Aorta (tissue), 5 donors: Measurements from ENCODE around the gene GABRB3. TPM values are rescaled to one million over a fixed set of nuclear protein-coding genes. Genes with fewer than 3 reads are reported as not detected.

Experiments used
- ATAC-seq: fragments of 200-7000 bp; cut with Tn5 transposase; one replicate; pipeline ENCODE4 v1.9.1; 2022; ENCODE audit warnings: moderate library complexity; ENCODE audit not compliant: low FRiP score
- DNase-seq, 2 donors: peaks; one replicate each; pipeline ENCODE4 v3.0.0-alpha.2; 2020
- H3K27ac ChIP-seq, 2 donors: one replicate each; pipeline ENCODE4 v1.5.1; 2013; ENCODE audit warnings: low read length in 2 of 2, mild to moderate bottlenecking in 2 of 2, moderate library complexity in 2 of 2, control low read depth in 1 of 2, inconsistent platforms in 1 of 2, low read depth in 1 of 2
- H3K27me3 ChIP-seq, 2 donors: one replicate each; pipeline ENCODE4 v1.6.1; 2013; ENCODE audit warnings: control low read depth in 1 of 2, low read length in 1 of 2, mild to moderate bottlenecking in 1 of 2, moderate library complexity in 1 of 2; ENCODE audit not compliant: insufficient read depth in 2 of 2, control insufficient read depth in 1 of 2
- H3K36me3 ChIP-seq, 2 donors: one replicate each; pipeline ENCODE4 v1.6.1; 2013; ENCODE audit warnings: control low read depth in 1 of 2, low read length in 1 of 2, mild to moderate bottlenecking in 1 of 2; ENCODE audit not compliant: insufficient read depth in 2 of 2, control insufficient read depth in 1 of 2
- H3K4me1 ChIP-seq, 2 donors: one replicate each; pipeline ENCODE4 v1.6.1; 2013; ENCODE audit warnings: low read length in 2 of 2, control low read depth in 1 of 2, mild to moderate bottlenecking in 1 of 2, moderate library complexity in 1 of 2; ENCODE audit not compliant: insufficient read depth in 2 of 2, control insufficient read depth in 1 of 2
- H3K4me3 ChIP-seq, 2 donors: one replicate each; pipeline ENCODE4 v1.5.1; 2013; ENCODE audit warnings: low read length in 2 of 2, control low read depth in 1 of 2, mild to moderate bottlenecking in 1 of 2
- H3K9me3 ChIP-seq: one replicate; pipeline ENCODE4 v1.6.1; 2013; ENCODE audit warnings: mild to moderate bottlenecking, low read length; ENCODE audit not compliant: control insufficient read depth
- WGBS, 2 donors: extraction: QIAGEN DNeasy Blood & Tissue Kit; methylation state at CpG; one replicate each; pipeline ENCODE4 v1.1.7; 2013; 5-methylcytosine and 5-hydroxymethylcytosine counted together
- intact Hi-C, 2 donors: fragments of 100-400 bp; cut with DNase I; formaldehyde crosslinking; loops; one replicate each; pipeline versions ENCODE4 v1.14.2 to v1.15.0; 2022
- polyA plus RNA-seq, 2 donors: library from polyadenylated mRNA; stranded (reverse); fragments of 200-250 nt; gene quantifications; one replicate each; pipeline ENCODE4 v1.2.3, GENCODE V29; 2013
- total RNA-seq, 2 donors: library from RNA; stranded (reverse); fragmentation: NEBNext Ultra II Directional; extraction: Animal tissue kit (Norgen Biotek cat#: 25700); gene quantifications; one replicate each; pipeline ENCODE4 v1.2.1, GENCODE V29; 2021
- donor health status: healthy with polysubstance abuse.
- donor health status: Bipolar disorder and iron deficiency.
- donor health status: DM: no; HTN: no; CAD: no.
- donor health status: DM: no; HTN: no; CAD: no.
- donor health status: DM: yes; HTN: yes; CAD: no.

The GABRB3 gene
- total and polyA plus RNA-seq, 4 donors = 0.50 to 1.1 (median 0.92) TPM

DNA sequence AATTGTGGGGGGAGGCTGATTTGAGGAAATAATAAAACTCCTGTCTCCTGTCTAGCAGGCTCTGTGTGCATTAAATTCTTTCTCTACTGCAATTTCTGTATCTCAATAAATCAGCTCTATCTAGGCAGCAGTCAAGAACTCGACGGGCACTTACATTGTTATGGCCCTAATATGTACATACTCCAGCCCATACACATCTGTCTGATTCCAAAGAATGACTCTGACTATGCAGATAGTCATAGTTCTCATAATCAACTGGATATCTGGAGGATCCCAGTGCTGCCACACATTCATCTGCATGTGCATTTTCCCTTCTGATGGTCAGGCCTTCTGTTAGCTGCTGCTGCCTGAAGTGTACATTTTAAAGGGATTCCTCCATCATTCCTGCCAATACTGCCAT, 114.6 kb downstream of the GABRB3 start:
- intact Hi-C loops = no loop called here
- ATAC-seq = no peak
- H3K4me1 ChIP-seq = no peaks in the 10 kb centered on the region
- H3K9me3 ChIP-seq = peaks cover 5% of the 10 kb centered on the region
- DNase-seq = no peak
- WGBS, 2 donors = 17 to 22% methylated on average over 2 of the region's 2 CpGs
- no peaks in the 10 kb centered on the region for H3K27me3 ChIP-seq
- H3K36me3 ChIP-seq = no peaks in the 10 kb centered on the region
- H3K27ac ChIP-seq = no peak overlapping the region
- H3K4me3 ChIP-seq = no peak overlapping the region

DNA sequence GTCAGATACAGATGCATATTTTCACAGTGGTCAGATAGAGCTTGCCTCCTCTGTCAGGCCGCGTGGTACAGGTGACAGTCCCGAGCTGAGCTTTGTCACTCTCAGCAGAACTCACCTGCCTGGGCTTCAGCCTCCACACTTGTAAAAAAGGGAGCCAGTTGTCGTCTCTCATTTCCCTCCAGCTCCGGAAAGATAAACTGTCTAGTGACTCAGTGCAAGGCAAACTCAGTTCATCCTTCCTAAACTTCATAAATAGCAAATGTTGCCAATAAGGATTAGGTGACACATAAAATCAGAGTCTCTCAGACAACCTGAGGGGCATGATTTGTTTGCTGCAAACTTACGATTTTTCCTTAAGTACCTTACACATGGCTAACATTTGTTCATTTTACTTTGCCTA, 116.8 kb downstream of the GABRB3 start:
- intact Hi-C loops = no loop called here
- H3K4me1 ChIP-seq = no peaks in the 10 kb centered on the region
- H3K27me3 ChIP-seq = no peaks in the 10 kb centered on the region
- H3K9me3 ChIP-seq = peaks cover 3% of the 10 kb centered on the region
- H3K36me3 ChIP-seq = no peaks in the 10 kb centered on the region
- H3K4me3 ChIP-seq = no peak overlapping the region
- H3K27ac ChIP-seq = no peak overlapping the region
- ATAC-seq (no peak), DNase-seq (no peak)
- 78 to 82% methylated on average over 6 of the region's 6 CpGs for WGBS, 2 donors

DNA sequence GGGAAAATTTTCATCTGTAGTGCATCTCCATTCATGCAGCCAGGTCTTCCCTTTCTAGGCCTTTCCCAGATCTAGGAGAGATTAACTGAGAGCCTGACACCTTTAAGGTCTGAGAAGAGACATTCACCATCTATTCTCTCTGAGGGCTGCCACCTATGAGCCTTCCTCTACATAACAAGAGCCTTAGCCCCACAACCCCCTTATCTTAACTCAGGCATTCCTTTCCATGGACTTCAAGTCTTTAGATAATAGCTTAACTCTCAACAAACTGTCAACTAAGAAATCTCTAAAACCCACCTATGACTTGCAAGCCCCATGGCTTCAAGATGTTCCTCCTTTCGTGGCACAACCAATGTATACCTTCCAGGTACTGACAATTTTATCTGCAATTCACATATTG, 121.0 kb downstream of the GABRB3 start:
- no peak for DNase-seq
- intact Hi-C loops = no loop called here

DNA sequence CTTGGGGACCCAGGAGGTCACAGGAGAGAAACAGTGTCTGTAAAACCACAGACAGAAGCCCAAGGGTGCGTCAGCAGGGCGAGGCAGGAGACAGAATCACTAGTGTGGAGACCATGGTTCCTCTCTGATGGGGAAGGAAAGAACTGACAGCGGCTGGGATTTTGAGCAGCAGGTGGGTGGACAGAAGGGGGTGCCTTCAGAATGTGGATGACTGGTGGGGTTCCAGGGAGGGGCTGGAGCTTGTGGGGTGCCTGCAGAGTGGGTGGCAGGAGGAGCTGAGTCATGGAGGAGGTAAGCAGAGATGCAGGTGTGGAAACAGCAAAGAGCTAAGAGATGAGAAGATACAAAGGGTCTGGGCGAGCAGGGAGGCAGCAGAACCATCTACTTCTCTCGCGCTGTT, 124.2 kb downstream of the GABRB3 start:
- intact Hi-C loops = no loop called here
- no peak for DNase-seq

More for the DNA sequence above, 121.0 kb downstream of the GABRB3 start:
- 64 to 81% methylated on average over 1 of the region's 1 CpG for WGBS, 2 donors
- H3K9me3 ChIP-seq = peaks cover 5% of the 10 kb centered on the region
- H3K27me3 ChIP-seq = no peaks in the 10 kb centered on the region
- H3K4me1 ChIP-seq = no peaks in the 10 kb centered on the region
- H3K4me3 ChIP-seq = no peak overlapping the region
- ATAC-seq = no peak
- H3K36me3 ChIP-seq = no peaks in the 10 kb centered on the region
- no peak overlapping the region for H3K27ac ChIP-seq

DNA sequence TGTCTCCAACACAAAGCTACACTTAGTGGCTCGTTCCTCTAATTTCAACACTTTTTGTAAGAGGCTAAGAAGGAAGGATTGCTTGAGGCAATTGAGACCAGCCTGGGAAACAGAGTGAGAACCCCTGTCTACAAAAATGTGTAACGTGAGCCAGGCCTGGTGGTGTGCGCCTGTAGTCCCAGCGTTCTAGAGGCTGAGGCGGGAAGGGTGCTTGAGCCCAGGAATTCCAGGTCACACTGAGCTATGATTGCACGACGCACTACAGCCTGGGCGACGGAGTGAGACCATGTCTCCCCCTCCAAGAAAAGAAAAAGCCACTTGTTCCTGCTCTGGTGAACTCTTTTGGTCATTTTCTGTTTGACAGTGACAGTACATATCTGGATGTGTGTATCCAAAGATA, 127.9 kb downstream of the GABRB3 start:
- intact Hi-C loops = no loop called here
- WGBS, 2 donors = 80 to 82% methylated on average over 9 of the region's 9 CpGs
- no peaks in the 10 kb centered on the region for H3K27me3 ChIP-seq
- H3K4me3 ChIP-seq = no peak overlapping the region
- peaks cover 3% of the 10 kb centered on the region for H3K9me3 ChIP-seq
- ATAC-seq (no peak), DNase-seq (no peak)
- no peak overlapping the region for H3K27ac ChIP-seq
- H3K36me3 ChIP-seq = no peaks in the 10 kb centered on the region
- H3K4me1 ChIP-seq = no peaks in the 10 kb centered on the region

More for the DNA sequence above, 124.2 kb downstream of the GABRB3 start:
- no peak overlapping the region for H3K4me3 ChIP-seq
- no peaks in the 10 kb centered on the region for H3K27me3 ChIP-seq
- H3K9me3 ChIP-seq = peaks cover 4% of the 10 kb centered on the region
- H3K27ac ChIP-seq = no peak overlapping the region
- ATAC-seq = no peak
- WGBS, 2 donors = 87 to 90% methylated on average over 6 of the region's 6 CpGs
- H3K4me1 ChIP-seq = no peaks in the 10 kb centered on the region
- no peaks in the 10 kb centered on the region for H3K36me3 ChIP-seq

DNA sequence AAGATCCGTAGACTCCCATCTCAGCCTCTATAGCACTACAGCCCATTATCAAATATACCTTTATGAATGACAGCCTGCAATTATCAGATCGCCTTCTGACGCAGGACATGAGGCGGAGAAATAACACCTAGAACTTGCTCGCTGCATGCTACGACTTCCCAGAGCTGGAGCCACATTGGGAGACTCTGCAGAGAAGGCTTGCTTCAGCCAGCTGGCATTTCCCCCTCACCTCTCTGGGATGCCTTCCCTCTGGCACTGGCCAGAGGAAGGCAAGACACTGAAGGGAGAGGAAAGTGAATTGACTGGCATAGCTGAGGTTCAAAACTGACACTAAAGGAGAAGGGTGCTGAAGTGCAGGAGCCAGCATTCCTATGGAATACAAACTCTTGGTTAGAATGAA, 131.7 kb downstream of the GABRB3 start:
- no peak for ATAC-seq
- no peak for DNase-seq
- 81 to 88% methylated on average over 6 of the region's 6 CpGs for WGBS, 2 donors
- H3K9me3 ChIP-seq = peaks cover 2% of the 10 kb centered on the region
- H3K27ac ChIP-seq = no peak overlapping the region
- H3K36me3 ChIP-seq = no peaks in the 10 kb centered on the region
- no peak overlapping the region for H3K4me3 ChIP-seq
- intact Hi-C loops = no loop called here
- no peaks in the 10 kb centered on the region for H3K27me3 ChIP-seq
- H3K4me1 ChIP-seq = no peaks in the 10 kb centered on the region

DNA sequence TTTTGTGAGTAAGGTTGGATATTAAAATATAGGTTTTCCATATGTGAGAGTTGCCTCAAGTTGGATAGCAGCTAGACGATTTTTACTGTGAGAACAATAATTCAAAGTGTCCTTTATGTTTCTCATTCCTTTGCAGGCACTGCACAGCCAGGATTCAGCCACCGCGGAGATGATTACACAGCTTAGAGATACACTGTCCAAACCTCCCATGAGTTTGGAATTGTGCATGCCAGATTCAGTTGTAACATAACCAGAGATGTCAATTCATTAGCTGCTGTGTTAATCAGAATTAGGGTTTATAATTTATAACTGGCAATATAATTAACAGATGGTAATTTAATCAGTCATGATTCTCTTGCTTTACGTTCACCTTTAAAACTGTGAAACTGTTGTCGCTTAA, 132.3 kb downstream of the GABRB3 start:
- no peaks in the 10 kb centered on the region for H3K27me3 ChIP-seq
- no peaks in the 10 kb centered on the region for H3K36me3 ChIP-seq
- peaks cover 3% of the 10 kb centered on the region for H3K9me3 ChIP-seq
- 56 to 62% methylated on average over 5 of the region's 5 CpGs for WGBS, 2 donors
- ATAC-seq (no peak), DNase-seq (no peak)
- no peak overlapping the region for H3K4me3 ChIP-seq
- H3K27ac ChIP-seq = no peak overlapping the region
- H3K4me1 ChIP-seq = no peaks in the 10 kb centered on the region
- intact Hi-C loops = no loop called here

DNA sequence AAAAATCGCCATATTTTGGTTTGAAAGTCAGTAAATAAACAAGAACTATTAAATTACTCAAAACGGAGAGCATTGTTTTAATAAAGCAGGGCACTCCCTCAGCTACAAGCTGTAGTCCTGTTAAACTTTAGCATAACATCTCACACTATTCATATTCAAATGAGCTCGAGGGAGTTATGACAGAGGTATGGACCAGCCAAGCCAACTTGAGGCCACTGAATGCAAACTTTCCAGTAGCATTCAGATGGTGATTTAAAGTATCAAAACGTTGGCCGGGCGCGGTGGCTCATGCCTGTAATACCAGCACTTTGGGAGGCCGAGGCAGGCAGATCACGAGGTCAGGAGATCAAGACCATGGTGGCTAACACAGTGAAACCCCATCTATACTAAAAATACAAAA, 132.9 kb downstream of the GABRB3 start:
- Histone ChIP-seq H3K4me3 (no peak overlapping the region), H3K9me3 (peaks cover 3% of the 10 kb centered on the region), H3K27ac (no peak overlapping the region), H3K36me3 (no peaks in the 10 kb centered on the region), H3K4me1 (no peaks in the 10 kb centered on the region), H3K27me3 (no peaks in the 10 kb centered on the region)
- WGBS, 2 donors = 65 to 71% methylated on average over 9 of the region's 9 CpGs
- no peak for ATAC-seq
- intact Hi-C loops = no loop called here
- DNase-seq = no peak

DNA sequence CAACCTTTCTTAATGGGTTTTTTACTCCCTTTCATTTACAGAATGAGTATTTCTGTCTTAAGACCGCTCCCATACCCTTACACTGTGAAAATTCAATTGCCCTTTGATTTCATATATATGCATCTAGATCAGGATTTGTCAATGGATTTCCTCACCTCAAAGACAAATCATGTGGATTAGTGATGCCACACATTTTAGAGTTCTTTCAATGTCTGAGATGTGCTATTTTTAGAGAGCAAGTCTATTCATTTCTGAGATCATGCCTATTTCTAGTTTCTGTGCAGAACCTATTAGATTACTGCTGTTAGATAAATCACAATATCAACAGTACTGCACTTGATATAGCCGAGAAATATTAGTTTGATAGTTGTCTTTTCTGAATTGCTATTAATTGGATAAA, 137.3 kb downstream of the GABRB3 start:
- intact Hi-C loops = no loop called here
- no peak for ATAC-seq
- Histone ChIP-seq H3K27me3 (no peaks in the 10 kb centered on the region), H3K27ac (no peak overlapping the region), H3K4me3 (no peak overlapping the region), H3K9me3 (peaks cover 5% of the 10 kb centered on the region), H3K36me3 (no peaks in the 10 kb centered on the region), H3K4me1 (no peaks in the 10 kb centered on the region)
- WGBS, 2 donors = 70 to 78% methylated on average over 2 of the region's 2 CpGs
- DNase-seq = no peak
